Measurements from ENCODE around the gene KMT2C.

KMT2C gene

GRCh38 chr7:152178405-152179058 lies 257.3 kb downstream of the KMT2C start:
- Histone ChIP-seq H2AFZ (ENCODE audit: low read length) (no peak overlapping the region), H3K79me2 (ENCODE audit: insufficient read depth, low read length) (no peaks in the 10 kb centered on the region)

GRCh38 chr7:152177681-152178404 lies 258.0 kb downstream of the KMT2C start:
- Histone ChIP-seq H3K9me3 (ENCODE audit: insufficient read depth, low read depth, low read length) (no peaks in the 10 kb centered on the region), H3K9ac (ENCODE audit: low read depth, low read length, poor library complexity, severe bottlenecking) (no peak overlapping the region), H3K4me3 (ENCODE audit: low read length, poor library complexity, severe bottlenecking) (no peak overlapping the region), H3K36me3 (ENCODE audit: insufficient read depth, low read length) (peaks cover 58% of the 10 kb centered on the region), H3F3A (ENCODE audit: low read depth) (no peaks in the 10 kb centered on the region), H3K79me2 (ENCODE audit: insufficient read depth, low read length) (no peaks in the 10 kb centered on the region), H4K20me1 (ENCODE audit: insufficient read depth, low read length, poor library complexity, severe bottlenecking) (no peaks in the 10 kb centered on the region), H3K4me1 (ENCODE audit: insufficient read depth, low read length, poor library complexity, severe bottlenecking) (no peaks in the 10 kb centered on the region), H3K9me2 (replicated peaks; ENCODE audit: low read depth, low read length) (no peaks in the 10 kb centered on the region), H2AFZ (ENCODE audit: low read length) (no peak overlapping the region), H3K4me2 (ENCODE audit: low read depth, low read length, poor library complexity, severe bottlenecking) (no peak overlapping the region), H3K27me3 (ENCODE audit: insufficient read depth, low read length, poor library complexity, severe bottlenecking) (no peaks in the 10 kb centered on the region)
- no peak for TF ChIP-seq EZH2phosphoT487 (IDR thresholded peaks at IDR 0.05; ENCODE audit: borderline replicate concordance)

More at GRCh38 chr7:152178405-152179058, 257.3 kb downstream of the KMT2C start:
- no peaks in the 10 kb centered on the region for H3K4me1 ChIP-seq (ENCODE audit: insufficient read depth, low read length, poor library complexity, severe bottlenecking)
- peaks cover 64% of the 10 kb centered on the region for H3K36me3 ChIP-seq (ENCODE audit: insufficient read depth, low read length)
- H3K27me3 ChIP-seq (ENCODE audit: insufficient read depth, low read length, poor library complexity, severe bottlenecking): no peaks in the 10 kb centered on the region
- no peak overlapping the region for H3K4me3 ChIP-seq (ENCODE audit: low read length, poor library complexity, severe bottlenecking)
- H3F3A ChIP-seq (ENCODE audit: low read depth): no peaks in the 10 kb centered on the region
- no peak overlapping the region for H3K9ac ChIP-seq (ENCODE audit: low read depth, low read length, poor library complexity, severe bottlenecking)
- H3K9me2 ChIP-seq (replicated peaks; ENCODE audit: low read depth, low read length): no peaks in the 10 kb centered on the region
- no peak overlapping the region for H3K4me2 ChIP-seq (ENCODE audit: low read depth, low read length, poor library complexity, severe bottlenecking)
- H4K20me1 ChIP-seq (ENCODE audit: insufficient read depth, low read length, poor library complexity, severe bottlenecking): no peaks in the 10 kb centered on the region
- H3K9me3 ChIP-seq (ENCODE audit: insufficient read depth, low read depth, low read length): no peaks in the 10 kb centered on the region
- TF ChIP-seq CTCF (conservative IDR thresholded peaks at IDR 0.05; ENCODE audit: low read length) (no peak), EZH2phosphoT487 (IDR thresholded peaks at IDR 0.05; ENCODE audit: borderline replicate concordance) (no peak)

- Histone ChIP-seq H3K4me2 (ENCODE audit: low read depth, low read length, poor library complexity, severe bottlenecking) (no peak overlapping the region), H3K4me3 (ENCODE audit: low read length, poor library complexity, severe bottlenecking) (no peak overlapping the region), H3K9me3 (ENCODE audit: insufficient read depth, low read depth, low read length) (no peaks in the 10 kb centered on the region), H3K27me3 (ENCODE audit: insufficient read depth, low read length, poor library complexity, severe bottlenecking) (no peaks in the 10 kb centered on the region), H3K9ac (ENCODE audit: low read depth, low read length, poor library complexity, severe bottlenecking) (no peak overlapping the region), H3K4me1 (ENCODE audit: insufficient read depth, low read length, poor library complexity, severe bottlenecking) (no peaks in the 10 kb centered on the region), H3K9me2 (replicated peaks; ENCODE audit: low read depth, low read length) (no peaks in the 10 kb centered on the region), H3K36me3 (ENCODE audit: insufficient read depth, low read length) (peaks cover 53% of the 10 kb centered on the region), H2AFZ (ENCODE audit: low read length) (no peak overlapping the region), H4K20me1 (ENCODE audit: insufficient read depth, low read length, poor library complexity, severe bottlenecking) (no peaks in the 10 kb centered on the region), H3K79me2 (ENCODE audit: insufficient read depth, low read length) (no peaks in the 10 kb centered on the region), H3F3A (ENCODE audit: low read depth) (no peaks in the 10 kb centered on the region)
- no peak for TF ChIP-seq CTCF (conservative IDR thresholded peaks at IDR 0.05; ENCODE audit: low read length)
- TF ChIP-seq EZH2phosphoT487 (IDR thresholded peaks at IDR 0.05; ENCODE audit: borderline replicate concordance): no peak
Observed at GRCh38 chr7:152176797-152177196, 259.0 kb downstream of the KMT2C start.

All from Loucy (cell line).